ENCODE results near the gene MICAL3. TPM values are rescaled to one million over a fixed set of nuclear protein-coding genes. Genes with fewer than 3 reads are reported as not detected.
A peak's percentile ranks its signal among the peaks of the same experiment; 100 is the strongest.

MICAL3 gene
- total and polyA plus RNA-seq, 2 of the 8 experiments (the other 6 are each of a cell fraction or from before 2014, with no cell fraction given): 8.3 to 41.8 TPM

DNA sequence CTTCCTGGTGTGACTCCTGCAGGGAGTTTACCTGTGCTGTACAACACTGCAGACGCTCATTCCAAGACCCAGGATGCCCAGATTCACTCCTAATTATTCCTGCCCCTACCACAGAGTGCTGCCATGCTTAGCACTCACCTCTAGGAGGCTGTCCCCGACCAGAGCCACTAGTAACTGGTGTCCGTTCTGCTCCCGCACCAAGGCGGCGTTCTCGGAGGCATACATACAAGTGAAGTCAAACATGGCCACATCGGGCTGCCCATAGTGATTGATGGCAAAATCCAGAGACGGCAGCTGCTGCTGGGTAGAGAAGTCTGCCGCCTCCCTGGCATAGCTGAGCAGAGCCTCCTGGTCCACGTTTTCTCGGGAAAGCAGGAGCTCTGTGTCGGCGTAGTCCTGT lies 127.8 kb downstream of the MICAL3 start:
- Histone ChIP-seq H3K36me3 (ENCODE audit: control insufficient read depth in 2 of 4, insufficient read depth in 4 of 4, low read length in 3 of 4) (peaks cover 0 to 20% (median 7%) of the 10 kb centered on the region in 4 experiments; a peak in 3 of 8 replicates), H3K4me1 (replicated peaks in 1 of 4; ENCODE audit: control insufficient read depth in 3 of 4, insufficient read depth in 4 of 4, low read length in 3 of 4) (no peaks in the 10 kb centered on the region), H3K23me2 (ENCODE audit: low read depth, low read length) (no peaks in the 10 kb centered on the region), H3K4me3 (ENCODE audit: extremely low read depth in 1 of 4, insufficient read depth in 2 of 4, low read depth in 3 of 4, low read length in 4 of 4) (no peak overlapping the region), H3K79me2 (ENCODE audit: control insufficient read depth in 1 of 2, insufficient read depth in 2 of 2, low read length in 2 of 2) (no peaks in the 10 kb centered on the region), H4K91ac (replicated peaks; ENCODE audit: insufficient read length, low read length) (no peak overlapping the region), H2BK12ac (ENCODE audit: low read depth, low read length) (no peak overlapping the region), H3K56ac (replicated peaks; ENCODE audit: insufficient read length, low read depth, low read length) (no peak overlapping the region), H3K27ac (ENCODE audit: low read depth, low read length) (no peak overlapping the region), H3K23ac (ENCODE audit: insufficient read length) (no peak overlapping the region), H3K4ac (replicated peaks; ENCODE audit: insufficient read length, low read depth, low read length) (no peak overlapping the region), H3K27me3 (replicated peaks in 1 of 4; ENCODE audit: control insufficient read depth in 3 of 4, extremely low read depth in 1 of 4, insufficient read depth in 3 of 4, low read length in 3 of 4) (no peaks in the 10 kb centered on the region), H4K8ac (ENCODE audit: extremely low read depth, insufficient read depth, low read length) (no peak overlapping the region; the same call in 1 of the 2 replicates), H4K20me1 (replicated peaks in 1 of 2; ENCODE audit: control insufficient read depth in 1 of 2, insufficient read depth in 2 of 2, low read length in 2 of 2) (peaks cover 0 to 4% of the 10 kb centered on the region in 2 experiments), H3K4me2 (ENCODE audit: insufficient read depth in 1 of 2, low read depth in 2 of 2, low read length in 2 of 2) (no peak overlapping the region), H2AFZ (ENCODE audit: low read length) (no peak overlapping the region), H2BK15ac (ENCODE audit: low read length) (no peak overlapping the region), H4K5ac (ENCODE audit: insufficient read length, low read depth, low read length) (no peak overlapping the region), H3K79me1 (ENCODE audit: low read depth, low read length) (no peaks in the 10 kb centered on the region; the same call in 1 of the 2 replicates), H2BK20ac (ENCODE audit: low read length) (no peak overlapping the region), H3K9me3 (ENCODE audit: insufficient read depth in 2 of 2, low read depth in 1 of 2, low read length in 1 of 2) (no peaks in the 10 kb centered on the region), H3K18ac (ENCODE audit: extremely low read depth, low read length) (no peak overlapping the region), H3K14ac (ENCODE audit: insufficient read length) (no peak overlapping the region), H3K9ac (replicated peaks in 1 of 4; ENCODE audit: extremely low read depth in 1 of 4, low read depth in 3 of 4, low read length in 3 of 4) (no peak overlapping the region), H2AK5ac (ENCODE audit: low read depth, low read length) (no peak overlapping the region), H2BK120ac (replicated peaks; ENCODE audit: low read depth, low read length) (no peak overlapping the region), H2BK5ac (ENCODE audit: low read depth, low read length) (no peak overlapping the region)
- 82% methylated on average over 14 of the region's 14 CpGs; no CpG with 5 or more reads in 1 of the 2 experiments for WGBS, 2 experiments (ENCODE audit: extremely low coverage in 1 of 2, insufficient coverage in 1 of 2, insufficient read length in 1 of 2, insufficient replicate concordance in 2 of 2, low coverage in 1 of 2, low lambda C conversion rate in 2 of 2, missing lambda C conversion rate in 1 of 2)
- DNase-seq (ENCODE audit: low read depth in 1 of 2, low spot score in 2 of 2) (peak in 1 of 2 experiments; percentile 69), FAIRE-seq (peak; percentile 60)
- ChIA-PET POLR2A (ENCODE audit: partially characterized antibody) (interaction anchor here (0.8 kb wide), 1 partner anchor 10 kb away, joined by 3 read pairs; no protein-coding TSS in a partner anchor), CTCF (ENCODE audit: partially characterized antibody) (interaction anchor here (0.7 to 1.5 kb wide), 19 partner anchors 8 to 182 kb away, joined by 3 to 8 read pairs (median 4); no protein-coding TSS in a partner anchor)
- peak; percentile 41; the same call in 1 of the 2 replicates for TF ChIP-seq YY1 (IDR thresholded peaks at IDR 0.05; ENCODE audit: low read depth, low read length)
- no peak for TF ChIP-seq CHD2 (IDR thresholded peaks at IDR 0.05; ENCODE audit: low read length)
- peak; percentile 73 to 82 (median 76) for TF ChIP-seq CTCF (IDR thresholded peaks at IDR 0.05; ENCODE audit: control extremely low read depth in 1 of 3, insufficient read depth in 1 of 3, low read depth in 1 of 3, low read length in 3 of 3)
- TF ChIP-seq POLR2AphosphoS5 (IDR thresholded peaks at IDR 0.05; ENCODE audit: low read depth, low read length): no peak
